H54 (cell line): Measurements from ENCODE around the gene RGS5.

ENCODE experiments used
- DNase-seq: peaks from one replicate; pipeline ENCODE4 v3.0.0; 2011; ENCODE audit warnings: low spot score, mixed read lengths; ENCODE audit not compliant: insufficient read length
- FAIRE-seq: peaks from 3 replicates; lab custom pipeline; 2011; peaks lifted over from hg19 to GRCh38; lab: Jason Lieb, UNC
- POLR2A ChIP-seq: IDR thresholded peaks from 2 replicates; pipeline ENCODE4 v1.6.1; 2011; ENCODE audit warnings: low read depth, mild to moderate bottlenecking, low read length

The RGS5 gene

DNA sequence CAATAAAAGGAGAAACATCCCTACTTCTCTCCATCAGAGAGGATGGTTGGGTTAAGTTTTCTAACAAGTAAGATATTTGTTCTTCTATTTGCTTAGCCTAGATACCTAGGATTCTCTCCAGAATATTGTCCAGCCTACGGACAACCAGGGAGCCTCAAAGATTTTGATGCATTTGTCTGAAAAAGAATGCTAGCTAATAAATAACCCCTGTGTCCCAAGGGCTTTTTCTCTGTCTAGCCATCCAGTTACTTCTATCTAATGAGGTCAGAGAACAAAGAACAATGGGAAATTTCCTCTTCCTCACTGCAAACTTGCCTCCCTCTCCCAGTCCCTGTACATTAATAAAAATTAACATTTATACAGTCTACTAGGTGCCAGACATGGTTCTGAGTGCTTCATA lies 810 bp downstream of the RGS5 start:
- TF ChIP-seq POLR2A: no peak
- DNase-seq: no peak
- FAIRE-seq: no peak

- no peak for TF ChIP-seq POLR2A
- FAIRE-seq: no peak
- no peak for DNase-seq
These were observed 5.7 kb downstream of the RGS5 start for GRCh38 chr1:163197022-163197421.

- TF ChIP-seq POLR2A: no peak
- FAIRE-seq (no peak), DNase-seq (no peak)
These were observed 6.3 kb downstream of the RGS5 start for GRCh38 chr1:163196449-163196787.

DNA sequence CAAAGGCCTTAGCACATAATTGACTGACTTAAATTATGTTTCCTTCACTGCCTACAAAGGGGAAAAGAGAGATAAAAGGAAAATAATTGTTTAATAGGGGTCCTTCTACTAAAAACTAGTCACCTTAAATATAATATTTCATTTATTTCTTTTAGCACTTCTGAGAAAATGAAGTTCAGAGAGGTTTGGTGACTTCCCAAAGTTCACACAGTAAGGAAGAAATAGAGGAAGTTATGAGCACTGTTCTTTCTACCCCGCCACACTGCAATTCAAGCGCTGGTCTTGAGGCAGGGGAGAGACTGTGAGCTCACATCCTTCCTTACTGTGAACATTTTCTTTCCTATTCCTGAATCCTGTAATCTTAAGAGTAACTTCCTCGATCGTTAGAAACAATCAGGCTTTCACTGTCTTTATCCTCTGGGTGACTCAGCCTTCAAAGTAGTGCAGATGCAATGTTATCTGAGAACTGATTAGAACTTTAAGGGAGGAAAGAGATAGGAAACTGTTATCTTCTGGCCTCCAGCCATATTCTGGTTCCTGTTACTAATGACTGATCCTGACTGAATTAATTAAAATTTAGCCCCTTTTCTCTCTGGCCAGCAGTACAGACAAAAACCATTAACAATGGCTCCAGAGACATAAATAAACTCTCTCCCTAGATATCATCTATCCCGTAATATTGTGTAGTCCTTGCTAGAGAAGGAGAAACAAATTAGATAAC lies 6.8 kb downstream of the RGS5 start:
- FAIRE-seq: no peak
- DNase-seq: no peak
- TF ChIP-seq POLR2A: no peak

DNA sequence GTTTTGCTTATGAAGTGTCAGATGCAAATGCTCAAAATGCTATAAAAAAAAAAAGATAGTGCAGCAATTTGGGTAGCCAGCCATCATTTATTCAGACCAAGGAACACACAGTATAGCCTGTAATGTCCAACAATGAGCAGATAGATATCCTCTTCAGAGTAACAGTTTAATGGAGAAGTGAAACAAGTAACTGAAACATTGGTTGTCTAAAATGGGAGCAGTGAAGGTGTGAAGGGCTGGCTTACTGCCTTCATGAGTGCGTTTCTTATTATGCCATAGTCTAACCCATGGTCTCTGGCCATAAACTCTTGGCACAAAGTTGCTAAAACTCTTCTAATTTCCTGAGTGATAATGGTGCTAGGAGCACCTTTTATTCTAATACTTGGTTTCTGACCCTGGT lies 11.4 kb downstream of the RGS5 start:
- no peak for TF ChIP-seq POLR2A
- FAIRE-seq (no peak), DNase-seq (no peak)

DNA sequence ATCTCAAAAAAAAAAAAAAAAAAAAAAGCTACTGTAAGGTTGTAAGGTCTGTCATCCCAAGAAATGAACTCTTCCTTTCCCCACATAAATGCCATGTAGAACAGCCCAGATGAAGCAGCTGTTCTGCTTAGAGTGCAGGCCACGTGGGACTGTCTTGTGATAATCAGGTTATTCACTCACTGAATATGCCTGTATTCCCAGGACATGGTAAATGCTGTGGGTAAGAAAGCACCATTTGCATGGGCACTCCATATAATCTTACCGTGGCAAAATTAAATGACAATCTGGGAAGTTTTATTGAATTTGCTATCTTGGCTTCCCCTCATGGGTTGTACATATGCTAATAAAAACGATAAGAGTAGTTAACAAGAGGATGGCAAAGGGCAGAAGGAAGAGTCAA lies 13.8 kb downstream of the RGS5 start:
- FAIRE-seq (no peak), DNase-seq (no peak)
- TF ChIP-seq POLR2A: no peak

GRCh38 chr1:163187849-163188248 lies 14.9 kb downstream of the RGS5 start:
- no peak for FAIRE-seq
- no peak for DNase-seq
- TF ChIP-seq POLR2A: no peak

DNA sequence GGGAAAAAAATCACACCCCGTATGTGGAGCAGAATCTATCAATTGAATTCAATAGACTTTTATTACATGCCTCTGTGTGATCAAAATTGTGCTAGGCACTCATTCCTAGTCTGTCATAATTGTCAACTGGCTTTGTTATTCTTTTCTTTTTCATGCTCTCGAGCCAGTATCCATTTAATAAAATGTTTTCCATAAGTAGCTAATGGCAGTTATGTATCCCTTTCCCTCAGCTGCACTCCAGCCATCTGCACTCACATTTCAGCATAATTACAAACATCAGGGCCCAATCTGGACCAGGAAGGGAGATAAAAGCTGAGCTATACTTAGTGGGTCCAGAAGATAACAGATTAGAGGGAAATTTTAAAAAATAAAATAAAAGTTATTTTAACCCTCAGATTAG lies 15.9 kb downstream of the RGS5 start:
- FAIRE-seq: no peak
- no peak for TF ChIP-seq POLR2A
- no peak for DNase-seq

- FAIRE-seq: no peak
- no peak for DNase-seq
- no peak for TF ChIP-seq POLR2A
These were observed 20.3 kb downstream of the RGS5 start for GRCh38 chr1:163182330-163182949.

DNA sequence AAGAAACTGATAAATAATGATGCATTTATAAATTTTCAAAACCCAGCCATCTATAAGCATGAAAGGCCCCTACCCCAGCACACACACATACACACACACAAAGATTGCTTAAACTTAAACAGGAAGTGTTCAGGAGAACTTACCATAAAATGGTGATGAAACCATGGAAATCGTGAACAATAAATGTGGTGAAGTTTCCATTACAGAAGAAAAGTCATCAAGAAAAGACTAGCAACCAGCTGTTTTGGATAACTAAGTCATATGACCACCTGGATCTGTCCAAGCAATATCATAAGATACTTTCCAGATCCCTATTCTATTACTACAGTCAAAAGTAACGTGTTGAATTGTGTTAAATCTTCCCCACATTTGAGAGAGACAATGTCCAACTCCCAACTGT lies 24.1 kb downstream of the RGS5 start:
- no peak for FAIRE-seq
- no peak for DNase-seq
- no peak for TF ChIP-seq POLR2A

DNA sequence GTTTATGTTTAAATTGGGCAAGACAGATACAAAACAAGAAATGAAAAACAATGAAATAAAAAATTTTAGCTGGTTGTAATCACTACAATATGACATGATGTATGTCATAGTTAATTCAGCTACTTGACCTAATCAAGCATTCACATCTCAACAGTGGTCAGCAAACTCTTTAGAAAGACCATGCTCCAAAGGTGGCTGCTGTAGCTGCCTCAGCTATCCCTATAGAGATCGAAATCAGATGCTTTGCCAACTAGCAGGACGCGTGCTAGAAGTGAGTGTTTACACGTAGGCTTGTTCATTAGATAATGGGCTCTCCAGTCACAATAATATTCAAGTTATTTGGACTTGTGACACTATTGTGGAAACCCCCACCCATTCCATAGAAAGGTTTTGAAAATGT lies 25.9 kb downstream of the RGS5 start:
- DNase-seq (no peak), FAIRE-seq (no peak)
- TF ChIP-seq POLR2A: no peak

DNA sequence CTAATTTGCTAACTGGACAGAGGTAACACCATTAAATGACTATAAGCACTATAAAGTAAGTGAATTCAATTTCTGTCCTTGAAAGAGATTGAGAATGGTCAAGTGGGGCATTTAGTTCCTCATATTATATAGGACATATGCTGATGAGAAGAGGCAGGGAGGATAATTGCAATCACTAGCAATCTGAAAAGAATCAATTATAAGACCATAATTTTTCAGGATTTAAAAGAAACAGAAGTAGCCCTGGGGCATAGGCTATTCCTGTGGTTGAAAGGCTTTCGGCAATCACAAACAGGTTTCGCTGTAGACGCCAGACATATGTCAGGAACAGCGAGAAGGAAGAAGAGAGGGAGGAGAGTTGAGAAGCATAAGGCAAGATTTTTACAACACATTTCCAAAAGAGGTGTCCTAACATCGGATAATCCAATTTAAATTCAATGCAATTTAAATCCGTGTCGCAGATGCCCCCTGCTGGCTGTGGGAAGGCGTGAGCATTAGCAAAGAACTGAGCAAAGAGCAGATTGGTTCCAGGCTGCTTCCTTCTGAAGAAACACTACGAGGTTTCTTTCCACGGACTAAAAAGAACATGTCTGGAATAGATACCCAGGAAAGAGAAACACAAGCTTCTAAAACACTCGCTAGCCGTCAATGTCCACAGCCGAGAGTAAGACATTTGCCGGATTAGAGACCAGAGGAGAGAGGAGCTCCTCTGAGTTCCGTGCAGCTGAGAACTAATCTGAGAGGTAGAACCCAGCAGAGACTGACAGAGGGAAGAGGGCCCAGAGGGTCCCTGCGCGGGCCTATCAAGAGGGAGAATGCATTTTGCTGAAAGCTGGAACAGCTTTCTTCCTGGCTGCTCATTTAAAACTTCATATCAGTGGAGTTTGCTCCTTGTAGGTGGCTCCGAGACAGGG lies 27.9 kb downstream of the RGS5 start:
- no peak for TF ChIP-seq POLR2A
- FAIRE-seq: peak; percentile 81
- no peak for DNase-seq

DNA sequence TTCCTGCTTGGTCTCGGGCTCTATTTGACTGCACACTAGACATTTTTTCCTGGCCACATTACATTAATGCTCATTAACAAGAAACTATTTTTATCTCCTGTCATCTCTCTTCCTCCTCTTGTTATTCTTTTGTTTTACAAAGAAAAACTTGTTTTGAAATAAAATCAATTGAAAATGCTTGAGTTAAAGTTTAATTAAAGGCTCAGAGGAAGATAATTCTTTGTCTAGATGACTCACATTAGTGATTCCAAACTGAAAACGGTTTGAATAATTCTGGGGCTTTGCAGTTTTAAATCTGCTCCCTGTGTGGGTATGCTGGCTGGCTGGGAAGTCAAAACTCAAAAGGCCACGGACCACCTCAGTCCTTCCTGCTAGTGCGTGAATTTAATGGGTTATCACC lies 29.6 kb downstream of the RGS5 start:
- FAIRE-seq: peak; percentile 45
- TF ChIP-seq POLR2A: no peak
- no peak for DNase-seq

DNA sequence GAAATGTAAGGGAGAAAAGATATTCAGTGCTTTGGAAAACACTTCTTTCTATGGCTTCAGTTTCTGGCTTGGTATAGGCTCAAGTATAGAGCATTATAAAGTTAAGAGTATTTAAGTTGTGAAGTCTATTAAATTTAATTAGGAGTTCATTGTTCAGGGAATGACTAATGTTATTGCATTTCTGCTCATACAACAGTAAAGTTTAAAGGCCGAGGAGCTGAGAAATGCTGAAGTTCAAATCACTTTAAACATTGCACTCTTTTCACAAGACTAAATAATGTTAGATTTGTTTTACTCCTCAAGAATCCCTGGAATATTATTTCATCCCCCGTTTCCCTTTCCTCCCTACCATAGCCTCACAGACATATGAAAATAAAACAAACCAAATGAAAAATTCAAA lies 30.1 kb downstream of the RGS5 start:
- FAIRE-seq: no peak

GRCh38 chr1:163171826-163172225 lies 30.9 kb downstream of the RGS5 start:
- peak; percentile 67 for FAIRE-seq
- DNase-seq: no peak
- no peak for TF ChIP-seq POLR2A

More for the DNA sequence above, 30.1 kb downstream of the RGS5 start:
- no peak for DNase-seq
- TF ChIP-seq POLR2A: no peak
